GM12878 (cell line): Measurements from ENCODE around the gene SEC16A. TPM values are rescaled to one million over a fixed set of nuclear protein-coding genes. Genes with fewer than 3 reads are reported as not detected.

Experiments
- ATAC-seq: fragments of 200-7000 bp; cut with Tn5 transposase; 3 replicates; pipeline ENCODE4 v1.9.1; 2020; ENCODE audit warnings: mild to moderate bottlenecking, moderate library complexity
- BruUV-seq: library from RNA; stranded (reverse); fragments of 400-500 nt; replicated peaks from 2 replicates; lab custom pipeline; 2021; lab: Mats Ljungman, UMichigan
- CTCF ChIA-PET: fragments of 300-600 bp; sonication (Branson Sonifier 250); formaldehyde crosslinking; extraction: SDS; loops from one replicate; lab custom pipeline; 2021; ENCODE audit warnings: inconsistent platforms; lab: Yijun Ruan, JAX
- POLR2A ChIA-PET: fragments of 350-600 bp; formaldehyde crosslinking; extraction: SDS; loops from one replicate; lab custom pipeline; 2021; ENCODE audit warnings: inconsistent platforms; lab: Charles Lee
- RAD21 ChIA-PET: fragments of 300-600 bp; sonication (Branson Sonifier 250); formaldehyde crosslinking; loops from one replicate; lab custom pipeline; 2023; ENCODE audit warnings: antibody characterized with exemption; ENCODE audit not compliant: unreplicated experiment; lab: Charles Lee
- SMC1A ChIA-PET: fragments of 300-600 bp; sonication (Branson Sonifier 250); formaldehyde crosslinking; loops from one replicate; lab custom pipeline; 2023; ENCODE audit not compliant: unreplicated experiment, uncharacterized antibody; lab: Charles Lee
- DNase-seq: peaks from one replicate; pipeline ENCODE4 v3.0.0-alpha.2; 2011; ENCODE audit warnings: low read depth, low spot score
- FAIRE-seq: peaks from 3 replicates; lab custom pipeline; 2011; peaks lifted over from hg19 to GRCh38; lab: Jason Lieb, UNC
- H2AFZ ChIP-seq: 2 replicates; pipeline ENCODE4 v1.6.0; 2011; ENCODE audit warnings: low read depth, low read length, control low read depth; ENCODE audit not compliant: control insufficient read depth
- H3K27ac ChIP-seq: 2 replicates; pipeline ENCODE4 v1.5.1; 2011; ENCODE audit warnings: control low read depth; ENCODE audit not compliant: control insufficient read depth, insufficient read depth
- H3K27me3 ChIP-seq, 2 experiments: replicated peaks in 1 of 2; 2 replicates each; pipeline versions ENCODE4 v1.6.0 to v1.6.1; 2011; ENCODE audit warnings: low read length in 1 of 2; ENCODE audit not compliant: control insufficient read depth in 2 of 2, insufficient read depth in 2 of 2
- H3K36me3 ChIP-seq, 2 experiments: 2 replicates each; pipeline ENCODE4 v1.5.1; 2011; ENCODE audit warnings: low read length in 1 of 2; ENCODE audit not compliant: control insufficient read depth in 2 of 2, insufficient read depth in 2 of 2
- H3K4me1 ChIP-seq: 2 replicates; pipeline ENCODE4 v1.6.1; 2011; ENCODE audit warnings: mild to moderate bottlenecking, low read length, moderate library complexity, mixed read lengths; ENCODE audit not compliant: control insufficient read depth, insufficient read depth
- H3K4me2 ChIP-seq: 2 replicates; pipeline ENCODE4 v1.6.0; 2011; ENCODE audit warnings: control low read depth; ENCODE audit not compliant: control insufficient read depth, insufficient read depth
- H3K4me3 ChIP-seq: fragments of 200-600 bp; sonication (generic); 2 replicates; pipeline ENCODE4 v1.5.1; 2016
- H3K79me2 ChIP-seq: 2 replicates; pipeline ENCODE4 v1.6.0; 2011; ENCODE audit warnings: low read length; ENCODE audit not compliant: control insufficient read depth, insufficient read depth
- H3K9ac ChIP-seq: 2 replicates; pipeline ENCODE4 v1.8.0; 2011; ENCODE audit warnings: low read length, control low read depth, mixed read lengths; ENCODE audit not compliant: control insufficient read depth, insufficient read depth
- H3K9me3 ChIP-seq: replicated peaks from 3 replicates; pipeline ENCODE4 v1.5.1; 2011; ENCODE audit warnings: mild to moderate bottlenecking, low read length; ENCODE audit not compliant: control insufficient read depth, insufficient read depth
- H4K20me1 ChIP-seq: 2 replicates; pipeline ENCODE4 v1.6.0; 2011; ENCODE audit not compliant: control insufficient read depth, insufficient read depth
- JUND ChIP-seq: IDR thresholded peaks from 2 replicates; pipeline ENCODE4 v1.6.1; 2012; ENCODE audit warnings: low read depth, mild to moderate bottlenecking, low read length, improper control_type of control experiment, moderate library complexity
- MEF2B ChIP-seq: fragments of 450-650 bp; IDR thresholded peaks from 2 replicates; pipeline ENCODE4 v1.6.1; 2018; ENCODE audit warnings: mild to moderate bottlenecking, moderate library complexity; ENCODE audit not compliant: partially characterized antibody, poor library complexity, severe bottlenecking
- NFIC ChIP-seq: IDR thresholded peaks from 2 replicates; pipeline ENCODE4 v1.6.1; 2012; ENCODE audit warnings: low read depth, mild to moderate bottlenecking, inconsistent platforms, low read length, moderate library complexity
- RFX5 ChIP-seq: IDR thresholded peaks from 2 replicates; pipeline ENCODE4 v1.6.1; 2011; ENCODE audit warnings: low read depth, low read length, improper control_type of control experiment
- SMC3 ChIP-seq: IDR thresholded peaks from 2 replicates; pipeline ENCODE4 v1.6.1; 2011; ENCODE audit warnings: low read length, improper control_type of control experiment, borderline replicate concordance
- TARDBP ChIP-seq: IDR thresholded peaks from 2 replicates; pipeline ENCODE4 v1.6.1; 2016; ENCODE audit warnings: borderline replicate concordance
- TCF7 ChIP-seq: IDR thresholded peaks from 2 replicates; pipeline ENCODE4 v1.6.1; 2014; ENCODE audit warnings: antibody characterized with exemption, borderline replicate concordance
- YY1 ChIP-seq: IDR thresholded peaks from 2 replicates; pipeline ENCODE4 v1.6.1; 2011; ENCODE audit warnings: low read depth, mild to moderate bottlenecking, low read length
- whole genome bisulfite sequencing: methylation state at CpG from one replicate; pipeline ENCODE4 v1.1.6; 2016; ENCODE audit warnings: low lambda C conversion rate; ENCODE audit not compliant: insufficient replicate concordance, insufficient coverage; ENCODE audit errors: missing lambda C conversion rate; 5-methylcytosine and 5-hydroxymethylcytosine counted together
- in situ Hi-C: fragments of 300-500 bp; cut with MboI; formaldehyde crosslinking; loops from 9 replicates; pipeline ENCODE4 v1.14.3; 2018; ENCODE audit warnings: mixed read lengths
- intact Hi-C: fragments of 100-400 bp; cut with micrococcal nuclease; formaldehyde crosslinking; loops from one replicate; pipeline ENCODE4 v1.14.2; 2022; ENCODE audit not compliant: unreplicated experiment
- polyA plus RNA-seq, 11 experiments: library from polyadenylated mRNA; depleted of rRNA in 4 of 11; unstranded in 6 of 11; stranded (reverse) in 5 of 11; fragments of >200 nt; fragmentation: Nextera tagmentation in 4 of 11; fragmentation: Illumina TruSeq in 1 of 11; extraction: Ambion mirVana in 4 of 11; extraction: Trizol in 1 of 11; gene quantifications; 1 replicate in 1 of 11; 2 replicates in 10 of 11; pipeline versions ENCODE4 v1.2.1 to v1.2.3, GENCODE V29; 2011 to 2016; ENCODE audit warnings: inconsistent platforms in 2 of 11, missing spikeins in 2 of 11, low read depth in 1 of 11
- total RNA-seq, 4 experiments: library from RNA; depleted of rRNA in 3 of 4; stranded (reverse); fragments of >200 nt in 3 of 4; fragmentation: Illumina TruSeq in 1 of 4; extraction: Trizol in 1 of 4; gene quantifications; 2 replicates each; pipeline versions ENCODE4 v1.2.1 to v1.2.3, GENCODE V29; 2013 to 2021
- TF ChIP-seq, protein P1 (sequence below): fragments of 450-650 bp; IDR thresholded peaks from 2 replicates; pipeline ENCODE4 v1.6.1; 2017; ENCODE audit warnings: mild to moderate bottlenecking, moderate library complexity
- TF ChIP-seq, protein P2 (sequence below): IDR thresholded peaks from 2 replicates; pipeline ENCODE4 v1.6.1; 2011; ENCODE audit warnings: low read depth, low read length, improper control_type of control experiment, borderline replicate concordance

The SEC16A gene
- total and polyA plus RNA-seq, 10 of the 15 experiments (the other 5 are each of a cell fraction or from before 2014, with no cell fraction given), result 9.9 to 59.1 (median 21.7) TPM

DNA sequence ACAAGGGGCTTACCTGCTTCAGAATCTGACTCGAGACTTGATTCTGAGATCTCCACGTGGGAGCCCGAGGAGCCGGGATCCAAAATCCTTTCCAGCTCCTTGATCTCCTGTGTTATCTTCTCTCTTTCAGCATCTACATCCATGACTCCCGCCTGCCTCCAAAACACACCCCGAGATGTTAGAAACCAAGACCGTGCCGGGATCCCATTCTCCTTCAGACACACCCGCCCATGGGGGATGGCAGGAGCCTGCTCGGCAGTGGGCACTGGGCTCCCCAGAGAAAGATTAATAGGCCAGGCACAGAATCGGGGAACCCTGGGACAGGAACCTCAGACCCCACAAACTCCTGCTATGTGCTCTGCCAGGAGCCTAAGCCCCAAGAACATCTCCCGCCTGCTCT is 84.6 kb downstream of the SEC16A start:
- H4K20me1 ChIP-seq, result no peaks in the 10 kb centered on the region
- POLR2A ChIA-PET, result interaction anchor here (1.1 kb wide), 1 partner anchor 14 kb away, joined by 3 read pairs; no protein-coding TSS in a partner anchor
- no peak for FAIRE-seq
- CTCF ChIA-PET, result no interaction called here
- H3K79me2 ChIP-seq, result peaks cover 26% of the 10 kb centered on the region
- no peak overlapping the region for H2AFZ ChIP-seq
- H3K9me3 ChIP-seq, result no peaks in the 10 kb centered on the region
- H3K4me1 ChIP-seq, result peaks cover 13% of the 10 kb centered on the region
- peak overlapping the region; percentile 92 for H3K4me2 ChIP-seq
- H3K9ac ChIP-seq, result peak overlapping the region; percentile 82
- intact Hi-C loops (no loop called here), in situ Hi-C loops (loop anchor here (5.0 kb wide), 1 partner anchor 61 kb away; no protein-coding TSS in a partner anchor)
- H3K4me3 ChIP-seq, result peak overlapping the region; percentile 96
- H3K27ac ChIP-seq, result no peak overlapping the region
- BruUV-seq, result no TSS peak
- ATAC-seq, result no peak
- RAD21 ChIA-PET, result no interaction called here
- WGBS, result 86% methylated on average over 12 of the region's 12 CpGs
- SMC1A ChIA-PET, result no interaction called here
- peaks cover 24% of the 10 kb centered on the region in 2 experiments for H3K36me3 ChIP-seq
- TF ChIP-seq SMC3, result no peak
- TF ChIP-seq YY1, result no peak
- no peak for TF ChIP-seq TARDBP
- H3K27me3 ChIP-seq, result no peaks in the 10 kb centered on the region
- no peak for DNase-seq

DNA sequence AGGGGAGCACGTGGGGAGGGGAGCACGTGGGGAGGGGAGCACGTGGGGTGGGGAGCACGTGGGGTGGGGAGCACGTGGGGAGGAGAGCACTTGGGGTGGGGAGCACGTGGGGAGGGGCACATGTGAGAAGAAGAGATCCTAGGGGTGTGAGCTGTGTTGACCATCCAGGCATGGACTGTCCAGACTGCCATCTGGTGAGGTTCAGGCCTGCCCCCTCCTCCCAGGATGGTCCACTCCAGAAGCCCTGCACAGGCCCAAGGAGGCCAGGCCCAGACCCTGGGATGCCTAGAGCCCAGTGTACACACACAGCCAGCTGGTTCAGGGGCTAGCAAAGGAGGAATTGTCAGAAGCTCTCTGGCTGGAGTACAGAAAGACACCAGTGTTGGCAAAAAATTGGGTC is 85.2 kb downstream of the SEC16A start:
- no peak for DNase-seq
- ATAC-seq, result no peak
- Histone ChIP-seq H3K9me3 (no peaks in the 10 kb centered on the region), H3K27ac (no peak overlapping the region), H3K4me1 (peaks cover 11% of the 10 kb centered on the region), H3K79me2 (peaks cover 26% of the 10 kb centered on the region), H2AFZ (no peak overlapping the region), H4K20me1 (no peaks in the 10 kb centered on the region), H3K36me3 (peaks cover 24 to 27% of the 10 kb centered on the region in 2 experiments), H3K4me2 (no peak overlapping the region), H3K9ac (no peak overlapping the region), H3K4me3 (no peak overlapping the region), H3K27me3 (no peaks in the 10 kb centered on the region)
- no CpG with 5 or more reads among the region's 6 CpGs for WGBS
- no peak for FAIRE-seq
- POLR2A ChIA-PET, result interaction anchor here (1.1 kb wide), 1 partner anchor 13 kb away, joined by 3 read pairs; no protein-coding TSS in a partner anchor
- no TSS peak for BruUV-seq
- RAD21 ChIA-PET, result no interaction called here
- SMC1A ChIA-PET, result no interaction called here
- intact Hi-C loops (no loop called here), in situ Hi-C loops (loop anchor here (5.0 kb wide), 1 partner anchor 60 kb away; no protein-coding TSS in a partner anchor)
- CTCF ChIA-PET, result interaction anchor here (1.4 kb wide), 1 partner anchor 35 kb away, joined by 4 read pairs; no protein-coding TSS in a partner anchor
- TF ChIP-seq, protein P1, sequence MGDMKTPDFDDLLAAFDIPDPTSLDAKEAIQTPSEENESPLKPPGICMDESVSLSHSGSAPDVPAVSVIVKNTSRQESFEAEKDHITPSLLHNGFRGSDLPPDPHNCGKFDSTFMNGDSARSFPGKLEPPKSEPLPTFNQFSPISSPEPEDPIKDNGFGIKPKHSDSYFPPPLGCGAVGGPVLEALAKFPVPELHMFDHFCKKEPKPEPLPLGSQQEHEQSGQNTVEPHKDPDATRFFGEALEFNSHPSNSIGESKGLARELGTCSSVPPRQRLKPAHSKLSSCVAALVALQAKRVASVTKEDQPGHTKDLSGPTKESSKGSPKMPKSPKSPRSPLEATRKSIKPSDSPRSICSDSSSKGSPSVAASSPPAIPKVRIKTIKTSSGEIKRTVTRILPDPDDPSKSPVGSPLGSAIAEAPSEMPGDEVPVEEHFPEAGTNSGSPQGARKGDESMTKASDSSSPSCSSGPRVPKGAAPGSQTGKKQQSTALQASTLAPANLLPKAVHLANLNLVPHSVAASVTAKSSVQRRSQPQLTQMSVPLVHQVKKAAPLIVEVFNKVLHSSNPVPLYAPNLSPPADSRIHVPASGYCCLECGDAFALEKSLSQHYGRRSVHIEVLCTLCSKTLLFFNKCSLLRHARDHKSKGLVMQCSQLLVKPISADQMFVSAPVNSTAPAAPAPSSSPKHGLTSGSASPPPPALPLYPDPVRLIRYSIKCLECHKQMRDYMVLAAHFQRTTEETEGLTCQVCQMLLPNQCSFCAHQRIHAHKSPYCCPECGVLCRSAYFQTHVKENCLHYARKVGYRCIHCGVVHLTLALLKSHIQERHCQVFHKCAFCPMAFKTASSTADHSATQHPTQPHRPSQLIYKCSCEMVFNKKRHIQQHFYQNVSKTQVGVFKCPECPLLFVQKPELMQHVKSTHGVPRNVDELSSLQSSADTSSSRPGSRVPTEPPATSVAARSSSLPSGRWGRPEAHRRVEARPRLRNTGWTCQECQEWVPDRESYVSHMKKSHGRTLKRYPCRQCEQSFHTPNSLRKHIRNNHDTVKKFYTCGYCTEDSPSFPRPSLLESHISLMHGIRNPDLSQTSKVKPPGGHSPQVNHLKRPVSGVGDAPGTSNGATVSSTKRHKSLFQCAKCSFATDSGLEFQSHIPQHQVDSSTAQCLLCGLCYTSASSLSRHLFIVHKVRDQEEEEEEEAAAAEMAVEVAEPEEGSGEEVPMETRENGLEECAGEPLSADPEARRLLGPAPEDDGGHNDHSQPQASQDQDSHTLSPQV, result no peak
- TF ChIP-seq MEF2B (no peak), RFX5 (no peak), TCF7 (no peak), NFIC (no peak), JUND (no peak), TARDBP (no peak)
- TF ChIP-seq, protein P2, sequence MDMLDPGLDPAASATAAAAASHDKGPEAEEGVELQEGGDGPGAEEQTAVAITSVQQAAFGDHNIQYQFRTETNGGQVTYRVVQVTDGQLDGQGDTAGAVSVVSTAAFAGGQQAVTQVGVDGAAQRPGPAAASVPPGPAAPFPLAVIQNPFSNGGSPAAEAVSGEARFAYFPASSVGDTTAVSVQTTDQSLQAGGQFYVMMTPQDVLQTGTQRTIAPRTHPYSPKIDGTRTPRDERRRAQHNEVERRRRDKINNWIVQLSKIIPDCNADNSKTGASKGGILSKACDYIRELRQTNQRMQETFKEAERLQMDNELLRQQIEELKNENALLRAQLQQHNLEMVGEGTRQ, result no peak
